HG03025 (cell line): Measurements from ENCODE around the gene BBS9.
"Not testable (repeated sequence)": the region's sequence is repeated elsewhere in the genome, so short reads cannot be mapped to it uniquely, and the experiment has no call there.

Experiments used
- ATAC-seq: cut with Tn5 transposase; IDR thresholded peaks from one replicate; pipeline ENCODE4 v1.9.1; 2021; ENCODE audit warnings: mild to moderate bottlenecking, moderate library complexity; ENCODE audit not compliant: unreplicated experiment, low FRiP score

The BBS9 gene

DNA sequence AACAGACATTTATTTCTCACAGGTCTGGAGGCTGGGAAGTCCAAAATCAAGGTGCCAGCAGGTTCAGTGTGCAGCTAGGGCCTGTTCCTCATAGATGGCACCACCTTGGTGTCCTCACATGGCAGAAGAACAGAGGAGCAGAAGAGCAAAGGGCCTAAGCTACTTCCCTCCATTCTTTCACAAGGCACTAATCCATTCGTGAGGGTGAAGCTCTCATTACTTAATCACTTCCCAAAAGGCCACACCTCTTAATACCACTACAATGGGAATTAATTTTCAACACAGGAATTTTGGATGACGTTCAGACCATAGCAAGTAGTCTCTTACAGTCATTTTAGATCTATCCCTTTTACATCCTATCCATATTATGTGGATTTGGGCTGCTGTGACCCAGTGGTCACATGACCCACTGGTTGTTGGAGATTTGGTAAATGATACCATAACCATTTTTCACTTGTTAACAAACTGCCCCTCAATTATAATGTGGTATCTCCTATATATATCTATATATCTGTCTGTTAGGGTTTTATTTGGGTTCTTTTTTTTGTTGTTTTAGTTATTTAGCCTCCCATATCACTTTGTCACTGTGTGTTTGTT is 63.4 kb downstream of the BBS9 start:
- no peak for ATAC-seq

- no peak for ATAC-seq
Measured at GRCh38 chr7:33193308-33193864, 64.0 kb downstream of the BBS9 start.

GRCh38 chr7:33195264-33195663 is 65.9 kb downstream of the BBS9 start:
- no peak for ATAC-seq

- no peak for ATAC-seq
Measured at GRCh38 chr7:33196221-33196620, 66.9 kb downstream of the BBS9 start.

DNA sequence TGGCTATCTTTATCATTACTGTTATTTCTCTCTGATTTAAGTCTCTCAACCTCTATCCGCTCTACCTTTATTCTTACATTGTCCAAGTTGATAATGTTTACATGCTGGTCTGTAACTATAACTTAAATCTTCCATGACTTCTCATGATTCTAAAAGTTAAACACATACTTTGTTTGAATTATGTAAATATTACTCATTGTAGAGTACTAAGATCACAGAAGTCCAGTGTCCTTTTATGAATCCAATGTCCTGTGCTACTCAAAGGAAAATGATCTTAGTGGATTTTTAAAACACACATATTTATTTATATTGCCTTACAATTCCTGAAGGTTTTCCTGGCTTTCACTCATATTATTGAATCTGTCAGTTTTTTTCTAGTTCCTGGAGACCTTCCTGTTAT is 70.9 kb downstream of the BBS9 start:
- no peak for ATAC-seq

DNA sequence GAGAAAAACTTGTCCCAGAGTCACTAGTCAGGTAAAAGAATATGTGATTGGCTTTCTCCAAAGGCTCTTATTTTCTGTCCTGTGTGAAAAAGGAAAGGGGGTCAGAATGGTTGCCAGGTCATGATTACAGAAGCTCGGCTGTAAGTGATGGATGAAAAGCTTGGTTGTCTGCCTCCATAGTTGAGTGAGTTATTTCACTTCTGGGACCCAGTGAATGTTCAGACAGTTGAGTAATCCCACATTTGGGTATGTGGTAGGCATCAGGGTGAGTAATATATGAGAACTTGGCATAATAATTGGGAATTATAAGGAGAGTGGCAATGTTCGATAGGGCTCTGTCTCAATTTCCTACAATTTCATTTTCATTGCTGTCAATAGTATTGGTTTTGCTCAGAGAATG is 72.5 kb downstream of the BBS9 start:
- ATAC-seq, result no peak

DNA sequence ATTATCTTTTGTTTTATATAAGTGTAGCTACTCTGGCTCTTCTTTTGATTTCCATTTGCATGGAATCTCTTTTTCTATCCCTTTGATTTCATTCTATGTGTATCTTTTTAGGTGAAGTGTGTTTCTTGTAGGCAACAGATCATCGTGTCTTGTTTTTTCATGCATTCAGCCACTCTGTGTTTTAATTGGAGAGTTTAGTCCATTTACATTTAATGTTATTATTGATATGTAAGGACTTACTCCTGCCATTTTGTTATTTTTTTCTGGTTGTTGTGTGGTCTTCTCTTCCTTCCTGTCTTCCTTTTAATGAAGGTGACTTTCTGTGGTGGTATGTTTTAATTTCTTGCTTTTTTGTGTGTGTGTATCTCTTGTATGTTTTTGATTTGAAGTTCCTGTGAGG is 81.6 kb downstream of the BBS9 start:
- no peak for ATAC-seq

- no peak for ATAC-seq
Measured at GRCh38 chr7:33212144-33212543, 82.8 kb downstream of the BBS9 start.

DNA sequence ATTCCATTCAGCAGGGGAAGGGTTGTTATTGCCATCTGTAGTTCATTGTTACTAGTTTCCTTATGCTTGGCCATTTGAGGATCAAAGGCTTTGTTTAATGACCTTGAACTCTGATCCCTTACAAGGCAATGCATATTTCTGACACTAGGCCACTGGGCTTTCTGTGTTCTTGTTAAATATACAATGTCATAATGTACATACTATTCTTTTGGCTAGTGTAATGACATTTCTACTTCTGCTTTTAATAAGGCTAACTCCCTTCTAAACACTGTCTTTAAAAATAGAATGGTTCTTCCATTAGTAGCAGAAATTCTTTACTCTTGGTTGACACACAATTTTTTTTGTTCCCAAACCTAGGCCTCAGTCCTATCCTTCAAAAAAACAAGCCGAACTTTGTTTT is 86.6 kb downstream of the BBS9 start:
- ATAC-seq, result no peak

DNA sequence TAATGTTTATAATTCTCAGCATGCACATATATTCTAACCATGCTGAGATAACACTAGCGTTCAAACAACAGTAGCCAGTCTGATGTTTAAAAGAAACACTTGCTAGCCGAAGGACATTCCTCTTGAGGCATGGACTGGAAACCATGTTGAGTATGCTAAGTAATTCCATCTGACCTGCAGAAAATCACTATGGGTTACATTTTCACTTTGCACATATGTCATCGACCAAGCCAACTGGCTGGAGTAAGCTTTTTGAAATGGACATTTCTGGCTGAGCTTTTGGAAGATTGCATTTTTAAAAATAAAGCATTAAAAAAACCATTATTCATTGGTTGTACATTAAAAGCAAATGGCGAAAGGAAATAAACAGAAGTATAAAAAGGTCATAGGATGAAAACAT is 88.2 kb downstream of the BBS9 start:
- ATAC-seq, result no peak

DNA sequence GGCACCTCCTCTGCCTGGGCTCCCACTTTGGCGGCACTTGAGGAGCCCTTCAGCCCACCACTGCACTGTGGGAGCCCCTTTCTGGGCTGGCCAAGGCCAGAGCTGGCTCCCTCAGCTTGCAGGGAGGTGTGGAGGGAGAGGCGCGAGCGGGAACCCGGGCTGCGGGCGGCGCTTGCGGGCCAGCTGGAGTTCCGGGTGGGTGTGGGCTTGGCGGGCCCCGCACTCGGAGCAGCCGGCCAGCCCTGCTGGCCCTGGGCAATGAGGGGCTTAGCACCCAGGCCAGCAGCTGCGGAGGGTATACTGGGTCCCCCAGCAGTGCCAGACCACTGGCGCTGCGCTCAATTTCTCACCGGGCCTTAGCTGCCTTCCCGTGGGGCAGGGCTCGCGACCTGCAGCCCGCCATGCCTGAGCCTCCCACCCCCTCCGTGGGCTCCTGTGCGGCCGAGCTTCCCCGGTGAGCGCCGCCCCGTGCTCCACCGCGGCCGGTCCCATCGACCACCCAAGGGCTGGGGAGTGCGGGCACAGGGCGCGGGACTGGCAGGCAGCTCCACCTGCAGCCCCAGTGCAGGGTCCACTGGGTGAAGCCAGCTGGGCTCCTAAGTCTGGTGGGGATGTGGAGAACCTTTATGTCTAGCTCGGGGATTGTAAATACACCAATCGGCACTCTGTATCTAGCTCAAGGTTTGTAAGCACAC is 89.6 kb downstream of the BBS9 start:
- not testable (repeated sequence) for ATAC-seq

DNA sequence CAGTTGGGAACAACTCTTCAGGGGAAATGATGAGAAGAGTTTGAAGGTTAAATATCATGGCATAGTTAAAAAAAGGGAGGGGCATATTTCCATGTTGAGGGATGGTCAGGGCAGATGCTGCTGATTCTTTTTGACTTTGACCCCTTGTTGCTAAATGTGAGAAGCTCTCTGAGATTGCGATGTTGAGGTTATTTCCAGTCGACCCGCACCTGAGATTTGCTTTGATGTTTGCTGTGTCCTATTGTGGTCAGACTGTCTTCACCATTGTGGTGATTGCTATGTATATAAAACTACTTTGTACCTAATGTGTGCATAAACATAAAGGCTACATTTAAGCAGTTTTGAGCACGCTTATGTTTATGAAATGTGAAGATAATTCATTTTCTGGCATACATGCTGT is 90.9 kb downstream of the BBS9 start:
- no peak for ATAC-seq

DNA sequence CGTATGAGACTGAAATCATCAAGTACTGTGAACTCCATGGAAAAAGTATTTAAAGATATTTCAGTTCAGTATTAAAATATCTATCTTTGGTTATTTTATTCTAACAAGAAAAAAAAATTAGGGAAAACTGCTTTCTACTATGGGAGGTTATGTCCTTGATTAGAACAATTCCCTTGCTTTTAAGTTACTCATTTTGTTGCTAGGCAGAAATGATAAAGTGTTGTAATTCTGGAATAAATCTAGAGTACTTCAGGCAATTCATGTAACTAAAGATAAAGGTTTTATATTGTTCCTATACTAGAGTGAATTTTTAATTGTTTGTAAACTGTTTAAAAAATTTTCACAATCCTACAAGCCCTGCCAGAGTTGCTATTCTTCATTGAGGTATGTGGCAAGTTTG is 92.0 kb downstream of the BBS9 start:
- no peak for ATAC-seq

- ATAC-seq, result no peak
Measured at GRCh38 chr7:33232632-33233145, 103.3 kb downstream of the BBS9 start.

- ATAC-seq, result no peak
Measured at GRCh38 chr7:33233659-33234058, 104.3 kb downstream of the BBS9 start.

DNA sequence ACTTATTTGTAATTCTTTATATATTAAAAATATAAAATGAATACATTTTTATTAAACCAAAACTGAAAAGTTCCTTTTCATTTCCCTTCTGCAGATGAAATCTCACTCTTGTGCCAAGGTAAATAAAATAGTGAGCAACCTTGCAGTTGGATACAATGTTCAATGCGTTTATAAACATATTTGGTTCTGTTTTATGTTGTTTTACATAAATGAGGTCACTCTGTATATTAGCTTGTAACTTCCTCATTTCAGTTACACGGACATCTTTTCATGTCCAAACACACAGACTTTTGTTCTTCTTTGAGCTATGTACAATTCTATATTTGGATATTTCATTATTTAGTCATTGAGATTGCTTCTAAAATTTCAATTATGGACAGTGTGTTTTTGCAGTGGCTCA is 107.7 kb downstream of the BBS9 start:
- no peak for ATAC-seq

- ATAC-seq, result no peak
Measured at GRCh38 chr7:33243319-33243881, 114.0 kb downstream of the BBS9 start.

- ATAC-seq, result no peak
Measured at GRCh38 chr7:33248671-33249070, 119.3 kb downstream of the BBS9 start.

GRCh38 chr7:33250421-33250871 is 121.1 kb downstream of the BBS9 start:
- ATAC-seq, result no peak

- no peak for ATAC-seq
Measured at GRCh38 chr7:33251301-33251700, 121.9 kb downstream of the BBS9 start.

GRCh38 chr7:33258491-33258951 is 129.2 kb downstream of the BBS9 start:
- ATAC-seq, result no peak
